ENCODE measurements around the gene CPA1.

The CPA1 gene

DNA sequence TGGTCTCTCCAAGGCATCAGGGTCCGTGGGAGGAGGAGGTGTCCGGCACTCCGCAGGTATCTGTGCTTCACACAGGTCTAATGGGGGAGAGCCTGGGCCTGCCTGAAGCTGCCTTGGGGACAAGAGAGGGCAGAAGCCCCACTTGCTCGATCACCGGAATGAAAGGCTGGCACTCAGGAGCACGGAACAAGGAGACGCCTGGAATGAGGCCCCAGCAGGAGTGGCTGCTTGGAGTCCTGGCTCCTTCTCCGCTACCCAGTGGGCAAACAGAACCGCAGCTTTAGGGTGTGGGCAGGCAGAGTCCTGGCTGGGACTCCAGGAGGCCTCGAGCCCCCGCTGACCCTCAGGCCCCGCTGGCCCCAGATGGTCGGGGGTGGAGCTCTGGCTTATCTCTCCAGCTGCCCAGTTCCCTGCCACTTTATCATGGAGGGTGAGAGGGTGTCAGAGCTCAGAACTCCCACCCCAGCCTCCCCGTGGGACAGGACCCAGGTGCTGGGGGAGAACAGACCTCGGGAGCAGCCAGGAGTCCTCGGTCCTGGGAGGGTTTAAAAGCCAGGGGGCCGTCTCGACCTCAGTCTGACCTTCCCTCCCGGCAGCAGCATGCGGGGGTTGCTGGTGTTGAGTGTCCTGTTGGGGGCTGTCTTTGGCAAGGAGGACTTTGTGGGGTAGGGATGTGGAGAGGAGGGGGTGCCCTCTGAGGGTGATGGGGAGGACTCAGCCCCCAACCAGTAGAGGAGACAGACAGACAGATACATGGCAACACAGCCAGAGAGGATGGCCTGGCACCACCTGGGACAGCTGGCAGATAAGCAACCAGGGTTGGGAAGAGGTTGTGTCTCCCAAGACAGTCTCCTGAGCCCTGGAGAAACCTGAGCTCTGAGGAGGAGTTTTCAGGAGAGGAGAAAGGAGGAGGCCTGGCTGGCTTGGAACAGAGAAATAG is at the start of gene CPA1:
Gene CPA1, plus strand, starts transcription at position 574 of the 940 bp plus-strand sequence. Its CDS starts 27 bp downstream, at position 601.
- DNase-seq, result no peak

DNA sequence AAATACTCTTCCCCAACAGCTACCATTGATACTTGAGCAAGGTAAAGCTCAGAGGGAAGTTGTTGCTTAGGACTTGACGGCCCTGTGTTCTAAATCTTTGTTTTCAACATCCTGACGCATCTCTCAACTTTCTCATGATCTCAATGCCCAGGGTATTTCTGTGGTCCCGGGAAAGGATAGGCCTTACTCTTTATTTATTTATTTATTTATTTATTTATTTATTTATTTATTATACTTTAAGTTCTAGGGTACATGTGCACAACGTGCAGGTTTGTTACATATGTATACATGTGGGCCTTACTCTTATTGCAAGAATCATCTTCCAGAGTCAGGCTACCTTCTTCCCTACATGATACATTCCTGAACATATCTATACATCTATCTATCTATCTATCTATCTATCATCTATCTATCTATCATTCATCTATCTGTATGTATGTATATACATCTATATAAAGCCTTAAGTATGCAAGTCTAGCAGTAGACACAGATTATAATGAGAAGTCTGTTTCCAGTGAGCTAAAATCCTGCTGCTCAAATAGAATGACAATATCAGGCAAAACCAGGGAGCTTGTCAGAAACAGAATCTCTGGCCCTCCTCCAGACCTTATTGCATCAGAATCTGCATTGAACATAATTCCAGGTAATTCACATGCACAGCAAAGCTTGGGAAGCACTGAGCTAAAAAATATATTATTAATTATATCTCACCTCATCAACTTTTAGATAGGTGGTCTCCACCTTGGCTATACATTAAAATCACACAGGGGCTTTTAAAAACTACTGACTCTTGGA is 47.8 kb upstream of the CPA1 start:
- DNase-seq, result no peak

DNA sequence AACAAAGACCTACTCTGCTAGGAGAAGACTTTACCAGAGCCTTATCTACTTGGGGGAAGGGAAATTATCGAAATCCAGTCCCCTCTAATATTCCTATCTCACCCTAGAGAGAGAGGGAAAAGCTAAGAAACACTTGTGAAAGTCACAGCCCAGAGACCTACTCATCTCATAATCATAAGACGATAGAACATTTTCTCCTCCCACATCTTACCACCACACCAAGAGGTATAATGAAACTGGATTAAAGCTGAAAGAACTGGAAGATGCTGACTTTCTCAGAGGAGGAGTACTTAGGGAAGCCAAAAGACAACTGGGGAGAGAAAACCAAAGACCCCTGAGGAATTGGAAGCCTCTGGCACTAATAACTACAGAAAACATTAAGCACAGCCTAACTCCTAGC is 46.5 kb upstream of the CPA1 start:
- DNase-seq, result no peak

DNA sequence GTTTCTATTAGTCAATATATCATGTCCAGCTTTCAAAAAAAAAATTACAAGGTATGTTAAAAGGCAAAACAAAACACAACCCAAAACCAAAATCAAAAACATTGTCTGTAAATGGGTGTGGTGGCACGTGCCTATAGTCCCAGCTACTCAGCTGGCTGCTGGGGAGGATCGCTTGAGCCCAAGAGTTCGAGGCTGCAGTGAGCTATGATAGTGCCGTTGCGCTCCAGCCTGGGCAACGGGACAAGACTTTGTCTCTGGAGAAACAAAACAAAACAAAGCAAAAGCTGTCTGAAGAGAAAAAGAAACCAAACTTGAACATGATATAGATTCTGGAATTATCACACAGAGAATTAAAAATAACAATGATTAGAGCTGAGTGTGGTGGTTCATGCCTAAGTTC is 46.0 kb upstream of the CPA1 start:
- DNase-seq, result no peak

DNA sequence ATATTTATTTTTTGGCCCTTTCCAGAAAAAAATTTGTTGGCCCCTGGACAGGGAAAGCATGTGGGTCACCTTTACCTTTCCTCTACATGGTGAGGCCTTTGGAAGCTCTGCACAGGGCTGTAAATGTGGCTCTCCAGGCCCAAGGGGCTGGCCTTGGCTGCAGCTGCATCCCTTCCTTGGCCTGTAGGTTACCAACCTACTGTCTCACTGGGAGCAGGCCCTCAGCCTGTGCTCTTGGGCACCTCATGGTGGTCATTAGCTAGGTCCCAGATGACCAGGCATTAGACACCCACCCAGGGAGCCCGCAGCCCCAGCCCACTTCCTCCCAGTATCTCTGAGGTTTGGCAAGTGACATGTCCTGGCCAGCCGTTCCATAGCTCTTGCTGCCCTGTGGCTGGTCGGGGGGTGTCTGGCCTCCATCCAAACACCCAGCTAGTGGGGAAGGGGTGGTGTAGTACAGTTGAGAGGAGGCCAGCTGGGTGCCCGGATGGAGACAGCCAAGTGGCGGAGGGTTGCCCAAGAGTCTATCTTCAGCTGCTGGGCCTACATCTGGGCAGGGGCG is 42.8 kb upstream of the CPA1 start:
- DNase-seq, result no peak

DNA sequence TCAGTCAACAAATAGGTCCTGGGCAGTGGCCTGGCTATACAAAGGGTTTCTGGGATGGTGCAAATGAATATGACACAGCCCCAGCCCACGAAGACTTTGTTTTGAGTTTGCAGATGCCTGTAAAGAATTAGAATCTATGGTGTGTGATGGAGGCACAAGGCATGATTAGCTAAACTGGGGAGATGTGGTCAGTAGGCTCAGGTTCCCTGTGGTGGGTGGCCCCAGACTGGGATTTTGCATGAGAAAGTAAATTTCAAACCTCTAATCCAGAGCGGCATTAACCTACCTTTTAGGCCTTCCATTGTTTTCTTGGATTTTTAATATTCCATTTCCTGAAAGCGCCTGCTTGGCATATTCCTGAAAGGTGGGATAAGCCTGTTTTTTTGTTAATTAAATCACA is 42.1 kb upstream of the CPA1 start:
- no peak for DNase-seq

DNA sequence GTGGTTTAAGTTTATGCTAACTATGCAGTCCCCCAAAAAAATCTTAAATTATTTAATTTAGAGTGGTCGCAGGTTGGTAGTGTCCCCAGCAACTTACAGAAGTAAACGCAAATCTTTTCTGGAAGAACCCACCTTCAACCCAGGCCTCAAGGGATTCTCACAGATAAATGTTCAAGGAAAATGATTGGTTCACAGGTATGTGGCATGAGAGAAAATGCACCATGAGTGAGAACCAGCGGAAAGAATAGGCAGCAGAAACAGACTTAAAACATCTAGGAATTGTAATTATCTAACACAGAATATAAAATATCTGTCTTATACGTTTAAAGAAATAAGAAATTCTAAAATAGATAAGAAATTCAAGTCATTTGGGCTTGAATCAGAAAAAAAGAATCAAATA is 38.4 kb upstream of the CPA1 start:
- DNase-seq, result no peak

DNA sequence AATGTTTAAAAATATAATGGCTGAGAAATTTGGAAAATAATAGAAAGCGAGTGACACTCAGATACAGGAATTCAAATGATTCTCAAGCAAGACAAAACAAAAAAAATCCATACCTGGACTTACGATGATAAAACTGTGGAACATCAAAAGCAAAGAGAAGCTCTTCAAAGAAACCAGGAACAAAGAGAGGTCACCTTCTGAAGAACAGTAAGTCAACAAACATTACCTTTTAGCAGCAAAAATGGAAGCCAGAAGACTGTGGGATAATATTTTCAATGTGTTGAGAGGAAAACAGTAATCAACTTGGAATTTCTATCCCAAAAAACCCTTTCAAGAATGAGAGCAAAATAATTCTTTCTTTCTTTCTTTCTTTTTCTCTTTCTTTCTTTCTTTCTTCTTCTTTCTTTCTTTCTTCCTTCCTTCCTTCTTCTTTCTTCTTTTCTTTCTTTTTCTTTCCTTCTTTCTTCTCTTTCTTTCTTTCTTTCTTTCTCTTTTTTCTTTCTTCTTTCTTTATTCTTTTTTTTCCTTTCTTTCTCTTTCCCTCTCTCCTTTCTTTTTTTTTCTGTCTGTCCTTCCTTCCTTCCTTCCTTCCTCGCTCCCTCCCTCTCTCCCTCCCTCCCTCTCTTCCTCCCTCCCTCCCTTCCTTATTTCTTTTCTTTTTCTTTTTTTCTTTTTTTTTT is 37.5 kb upstream of the CPA1 start:
- no peak for DNase-seq

DNA sequence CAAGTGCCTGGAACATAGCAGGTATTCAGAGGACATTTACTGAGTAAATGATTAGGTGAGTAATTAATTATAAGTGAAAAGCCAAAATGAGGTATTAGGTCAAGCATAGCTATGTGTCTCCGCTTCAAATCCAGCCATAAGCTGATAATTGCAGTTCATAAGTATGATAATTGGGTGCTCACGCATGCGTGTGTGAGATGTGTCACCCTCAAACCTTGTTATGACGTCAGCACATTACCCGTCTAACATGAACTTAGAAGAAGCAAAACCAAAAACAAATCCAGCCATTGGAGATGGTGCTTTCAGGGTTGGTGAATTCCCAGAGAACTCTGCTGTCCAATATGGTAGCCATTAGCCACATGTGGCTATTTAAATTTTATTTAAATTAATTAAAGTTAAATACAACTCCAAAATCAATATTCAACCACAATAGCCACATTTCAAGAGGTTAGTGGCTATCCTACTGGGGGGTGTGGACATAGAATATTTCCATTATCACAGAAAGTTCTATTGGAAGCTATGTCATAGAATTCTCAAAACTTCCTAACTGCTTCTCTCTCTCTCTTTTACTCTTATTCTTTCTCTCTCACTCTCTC is 35.9 kb upstream of the CPA1 start, which contains the start of gene CPA5:
Gene CPA5, plus strand, starts transcription at position 546 of the 596 bp plus-strand sequence. CDS start 1,670 bp downstream, outside the sequence.
- no peak for DNase-seq

DNA sequence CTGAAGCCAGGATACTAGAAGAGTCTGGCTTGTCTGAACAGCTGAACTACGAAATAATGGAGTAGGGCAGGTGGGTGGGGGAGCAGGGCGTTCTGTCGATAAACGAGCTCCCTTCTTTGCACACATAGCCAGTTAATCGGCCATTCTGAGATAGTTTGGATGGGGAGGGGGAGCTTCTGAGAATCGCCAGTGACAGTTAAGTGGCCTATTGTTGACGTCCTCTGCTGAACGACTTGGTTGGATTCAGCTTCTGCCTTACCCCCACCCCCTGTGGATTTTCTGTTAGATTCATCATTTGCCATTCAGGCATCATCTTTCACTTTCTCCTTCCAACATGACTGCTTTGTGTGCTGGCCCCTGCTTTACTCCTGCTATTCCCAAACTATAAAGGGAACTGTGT is 35.2 kb upstream of the CPA1 start:
- peak in 1 of 14 donors; percentile 29 for DNase-seq

DNA sequence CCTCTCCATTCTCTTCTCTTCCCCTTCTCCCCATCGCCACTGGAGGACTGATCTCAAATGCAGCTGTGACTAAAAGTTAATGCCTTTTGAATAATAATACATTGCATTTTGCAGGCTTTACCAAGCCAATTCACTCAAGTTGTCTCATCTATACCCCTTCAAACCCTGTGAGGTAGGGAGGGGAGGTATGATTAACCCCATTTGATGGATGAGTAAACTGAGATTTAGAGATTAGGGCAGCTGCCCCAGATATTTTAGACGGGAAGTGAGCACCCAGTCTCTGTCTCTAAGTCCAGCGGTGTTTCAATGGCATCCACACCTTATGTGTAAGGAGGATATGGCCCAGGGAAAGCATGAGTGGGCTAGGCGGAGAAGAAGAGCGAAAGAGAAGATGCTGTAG is 34.6 kb upstream of the CPA1 start:
- no peak for DNase-seq

DNA sequence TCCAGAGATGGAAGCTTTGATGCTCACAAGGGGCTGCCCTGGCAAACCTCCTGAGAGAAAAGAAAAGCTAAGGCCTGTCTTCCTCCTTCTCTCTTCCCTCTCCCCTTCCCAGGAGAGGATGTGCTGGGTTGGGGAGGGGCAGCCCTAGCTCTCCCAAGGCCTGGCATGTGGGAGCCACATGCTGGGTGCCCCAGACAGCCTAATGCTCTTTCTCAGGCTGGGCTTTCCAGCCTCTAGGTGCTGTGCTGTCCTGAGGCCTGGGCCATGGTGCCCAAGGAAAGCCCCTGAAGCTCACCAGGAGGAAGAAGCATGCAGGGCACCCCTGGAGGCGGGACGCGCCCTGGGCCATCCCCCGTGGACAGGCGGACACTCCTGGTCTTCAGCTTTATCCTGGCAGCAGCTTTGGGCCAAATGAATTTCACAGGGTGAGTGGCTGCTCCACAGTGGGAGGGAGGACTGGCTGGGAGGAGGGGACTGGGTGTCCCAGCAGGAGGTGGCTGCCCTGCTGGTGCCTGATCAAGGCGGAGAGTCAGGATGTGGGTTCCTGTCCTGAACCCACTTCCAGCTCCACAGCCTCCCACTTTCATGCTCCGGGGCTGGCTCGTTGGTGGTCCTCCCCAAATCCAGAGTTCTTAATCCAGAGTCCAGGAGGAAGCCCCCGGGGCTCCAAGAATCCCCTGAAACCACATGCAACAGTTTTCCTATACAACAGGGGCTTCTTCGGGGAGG is 34.0 kb upstream of the CPA1 start:
- no peak for DNase-seq

DNA sequence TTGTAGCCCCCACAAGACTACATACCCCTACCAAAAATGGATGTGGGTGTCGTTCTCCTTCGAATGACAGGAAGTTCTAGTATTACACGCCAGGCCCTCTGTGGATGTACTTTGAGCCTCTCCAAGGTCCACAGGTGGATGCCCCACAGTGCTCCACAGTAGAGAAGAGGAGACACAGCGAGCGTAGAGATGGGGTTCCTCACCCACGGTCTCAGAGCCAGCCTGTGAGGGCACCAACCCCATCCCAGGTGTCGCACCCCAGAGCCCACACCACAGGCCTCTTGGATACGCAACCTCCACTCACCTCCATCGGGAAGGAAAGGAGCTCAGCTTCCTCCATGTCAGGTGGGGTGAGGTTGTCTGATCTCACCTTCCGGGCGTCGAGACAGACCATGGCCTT is 33.4 kb upstream of the CPA1 start:
- DNase-seq, result no peak

DNA sequence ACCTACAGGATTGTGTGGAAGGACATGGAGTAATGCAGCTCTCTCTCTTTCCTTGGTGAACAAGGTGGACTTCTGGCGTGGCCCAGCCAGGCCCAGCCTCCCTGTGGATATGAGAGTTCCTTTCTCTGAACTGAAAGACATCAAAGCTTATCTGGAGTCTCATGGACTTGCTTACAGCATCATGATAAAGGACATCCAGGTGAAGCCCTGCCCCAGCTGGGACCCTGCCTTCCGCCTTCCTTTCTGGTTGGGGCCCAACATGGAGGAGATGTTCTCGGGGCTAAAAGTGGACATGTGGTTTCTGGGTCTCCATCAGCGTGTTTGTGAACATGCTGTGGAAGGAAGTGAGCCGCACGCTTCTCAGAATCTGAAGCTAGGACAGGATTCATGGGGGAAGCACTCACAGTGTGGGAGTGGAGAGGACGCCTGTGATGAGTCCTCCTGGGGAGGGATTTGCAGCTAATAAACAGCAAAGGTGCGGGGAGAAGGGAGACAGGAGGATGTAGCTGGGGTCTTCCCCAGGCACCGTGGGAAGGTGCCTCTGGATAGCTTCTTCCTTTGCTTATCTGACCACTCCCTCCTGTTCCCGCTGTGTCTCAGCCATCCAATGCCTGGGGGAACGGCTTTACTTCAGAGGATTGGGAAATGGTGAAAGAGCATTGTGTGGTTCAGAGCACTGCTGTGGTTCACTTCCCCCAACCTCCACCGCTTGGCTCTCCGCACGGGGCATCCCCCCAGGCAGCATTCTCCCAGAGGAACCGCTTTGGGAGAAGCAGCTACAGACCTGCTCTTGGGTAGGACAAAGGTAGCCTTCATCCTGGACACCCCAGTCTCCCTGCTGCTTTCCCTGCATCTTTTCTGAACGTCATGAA is 30.1 kb upstream of the CPA1 start:
- no peak for DNase-seq

DNA sequence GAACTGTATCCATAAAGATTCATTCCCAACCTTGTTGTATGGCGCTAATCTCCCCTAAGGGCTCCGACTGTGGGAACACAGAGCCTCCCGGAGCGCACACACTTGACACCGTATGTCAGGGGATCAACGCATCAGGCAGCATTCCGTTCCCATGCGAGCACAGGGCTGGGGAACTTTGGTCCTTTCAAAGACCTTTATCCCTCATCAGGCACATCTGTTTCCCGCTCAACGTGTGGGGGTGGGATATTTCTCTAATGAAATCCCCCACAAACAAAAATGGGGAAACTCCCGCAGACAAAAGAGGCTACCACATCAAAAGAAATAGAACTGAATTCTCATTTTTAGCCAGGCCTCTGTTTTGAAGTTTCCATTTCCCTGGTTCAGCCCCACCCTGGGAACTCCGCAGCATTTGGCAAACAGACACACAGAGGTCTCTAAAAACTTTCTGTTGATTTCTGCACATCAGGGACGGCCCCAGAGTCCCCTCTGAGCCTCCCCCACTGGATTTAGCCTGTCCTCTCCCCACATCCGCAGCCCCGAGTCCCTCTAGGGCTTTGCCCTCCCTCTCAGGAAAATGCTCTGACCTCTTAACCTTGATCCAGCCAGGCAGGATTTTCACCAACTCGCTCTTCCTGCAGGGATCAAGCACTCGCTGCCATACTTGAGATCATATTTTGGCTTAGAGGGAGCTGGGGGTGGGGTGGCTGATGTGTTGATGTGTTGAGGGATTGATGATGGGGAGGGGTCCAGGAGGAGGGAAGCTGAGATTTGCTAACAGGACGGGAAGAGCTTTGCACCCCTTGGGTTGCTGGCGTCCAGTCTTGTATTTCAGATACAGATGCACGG is 29.1 kb upstream of the CPA1 start:
- no peak for DNase-seq

DNA sequence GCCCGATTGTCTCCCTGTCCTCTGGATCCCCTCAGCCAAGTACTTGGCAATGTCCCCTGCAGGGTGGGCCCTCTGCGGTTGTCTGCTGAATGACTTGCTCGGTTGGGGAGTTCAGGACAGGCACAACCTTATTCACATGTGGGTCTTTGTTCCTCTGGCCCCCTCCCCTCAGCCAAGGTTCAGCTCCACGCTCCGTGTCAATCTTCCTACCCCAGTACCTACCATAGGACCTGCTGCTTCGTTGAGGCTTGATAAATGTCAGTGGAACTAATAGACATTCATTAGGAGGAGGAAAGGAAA is 28.6 kb upstream of the CPA1 start:
- DNase-seq, result no peak

DNA sequence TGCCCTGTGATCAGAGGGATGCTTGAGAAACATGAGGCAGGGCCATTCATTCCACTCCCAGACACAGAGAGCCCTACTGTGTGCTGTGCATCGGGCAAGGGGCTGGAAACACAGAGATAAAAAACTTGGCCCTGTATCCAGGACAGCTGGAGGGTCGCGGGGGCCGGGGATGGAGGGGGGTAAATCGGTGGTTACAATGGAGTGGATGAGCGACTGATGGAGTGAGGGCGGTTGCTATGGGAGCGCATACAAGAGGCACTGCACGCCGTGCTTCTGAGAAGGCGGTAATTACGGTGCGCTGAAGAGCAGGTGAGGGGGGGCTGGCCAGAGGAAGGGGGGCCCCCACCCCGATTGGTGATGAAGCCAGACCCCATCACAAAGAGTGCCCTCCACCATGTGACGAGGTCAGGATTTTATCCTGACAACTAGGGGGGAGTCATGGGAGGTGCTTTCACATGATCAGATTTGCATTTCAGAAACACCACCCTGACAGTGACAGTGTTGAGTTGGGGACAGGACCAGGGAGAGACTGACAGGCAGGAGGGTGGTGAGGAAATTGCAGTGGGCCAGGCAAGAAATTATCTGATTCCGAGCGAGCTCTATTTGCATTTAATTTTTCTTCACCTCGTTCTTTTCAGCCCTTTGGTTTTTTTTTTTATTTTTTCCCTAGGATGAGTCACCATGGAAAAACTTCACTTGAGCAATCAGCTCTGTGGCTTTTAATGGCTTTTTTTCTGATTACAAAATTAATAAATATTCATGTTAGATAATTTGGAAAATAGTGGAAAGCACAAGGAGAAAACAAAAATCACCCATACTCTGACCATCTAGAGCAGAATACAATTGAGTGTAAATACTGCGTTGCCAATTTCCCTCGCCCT is 27.9 kb upstream of the CPA1 start:
- no peak for DNase-seq

DNA sequence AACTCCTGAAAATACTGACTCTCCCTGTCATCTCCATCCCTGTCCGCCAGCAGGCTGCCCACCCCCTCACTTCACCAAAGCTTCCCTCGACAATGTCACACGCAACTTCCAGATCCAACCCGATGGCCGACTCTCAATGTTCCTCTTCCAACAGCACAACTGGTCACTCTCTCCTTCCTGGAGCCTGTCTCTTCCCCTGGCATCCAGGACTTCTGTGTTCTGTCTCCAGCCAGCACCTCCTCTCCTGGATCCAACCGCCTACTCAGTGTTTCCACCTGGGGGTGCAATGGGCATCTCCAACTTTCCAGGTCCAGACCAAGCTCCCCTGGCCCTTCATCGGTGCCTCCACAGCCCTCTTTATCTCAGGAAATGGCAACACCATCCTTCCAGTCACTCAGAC is 27.1 kb upstream of the CPA1 start:
- no peak for DNase-seq

Measured in C1 segment of cervical spinal cord (tissue), 14 donors.